HG03565 (cell line): ENCODE results near the gene IL1RN.
"Not testable (repeated sequence)": the region's sequence is repeated elsewhere in the genome, so short reads cannot be mapped to it uniquely, and the experiment has no call there.

ENCODE experiments used
- ATAC-seq: cut with Tn5 transposase; IDR thresholded peaks from one replicate; pipeline ENCODE4 v1.9.1; 2021; ENCODE audit warnings: mild to moderate bottlenecking, moderate library complexity; ENCODE audit not compliant: unreplicated experiment

Gene IL1RN

GRCh38 chr2:113126845-113127645 lies at the start of gene IL1RN:
Gene IL1RN, plus strand, starts transcription at chr2:113127598. Its CDS starts 27 bp downstream, at chr2:113127625.
- no peak for ATAC-seq

- ATAC-seq, result no peak
These were observed 49.5 kb upstream of the IL1RN start for GRCh38 chr2:113077921-113078320.

- ATAC-seq, result no peak
These were observed 49.0 kb upstream of the IL1RN start for GRCh38 chr2:113078350-113078839.

- no peak for ATAC-seq
These were observed 48.3 kb upstream of the IL1RN start for GRCh38 chr2:113079131-113079530.

- no peak for ATAC-seq
These were observed 47.3 kb upstream of the IL1RN start for GRCh38 chr2:113080134-113080533.

- no peak for ATAC-seq
These were observed 45.7 kb upstream of the IL1RN start for GRCh38 chr2:113081488-113082210.

GRCh38 chr2:113083296-113083695 lies 44.1 kb upstream of the IL1RN start:
- ATAC-seq, result no peak

GRCh38 chr2:113084249-113085000 lies 43.0 kb upstream of the IL1RN start:
- no peak for ATAC-seq

- no peak for ATAC-seq
These were observed 41.9 kb upstream of the IL1RN start for GRCh38 chr2:113085542-113085941.

- ATAC-seq, result no peak
These were observed 39.0 kb upstream of the IL1RN start for GRCh38 chr2:113088213-113088992.

GRCh38 chr2:113089916-113090315 lies 37.5 kb upstream of the IL1RN start:
- no peak for ATAC-seq

- no peak for ATAC-seq
These were observed 36.0 kb upstream of the IL1RN start for GRCh38 chr2:113091231-113091896.

GRCh38 chr2:113092864-113093612 lies 34.4 kb upstream of the IL1RN start:
- ATAC-seq, result no peak

GRCh38 chr2:113093613-113093977 lies 33.8 kb upstream of the IL1RN start:
- ATAC-seq, result no peak

GRCh38 chr2:113096306-113096705 lies 31.1 kb upstream of the IL1RN start:
- not testable (repeated sequence) for ATAC-seq

GRCh38 chr2:113096842-113097618 lies 30.4 kb upstream of the IL1RN start:
- not testable (repeated sequence) for ATAC-seq

GRCh38 chr2:113098041-113098440 lies 29.4 kb upstream of the IL1RN start:
- no peak for ATAC-seq

- ATAC-seq, result no peak
These were observed 28.9 kb upstream of the IL1RN start for GRCh38 chr2:113098532-113098931.

GRCh38 chr2:113102133-113102532 lies 25.3 kb upstream of the IL1RN start:
- ATAC-seq, result no peak
